PC-9 (cell line): ENCODE results near the gene SYNPR. TPM values are rescaled to one million over a fixed set of nuclear protein-coding genes. Genes with fewer than 3 reads are reported as not detected.

ENCODE experiments used
- BruUV-seq: library from RNA; stranded (reverse); fragments of 400-500 nt; replicated peaks from 2 replicates; lab custom pipeline; 2021; lab: Mats Ljungman, UMichigan
- CTCF ChIA-PET: fragments of 300-600 bp; sonication (Branson Sonifier 250); formaldehyde crosslinking; loops from one replicate; lab custom pipeline; 2022; ENCODE audit warnings: antibody characterized with exemption; lab: Charles Lee
- POLR2A ChIA-PET: fragments of 300-600 bp; sonication (Branson Sonifier 250); formaldehyde crosslinking; loops from one replicate; lab custom pipeline; 2022; ENCODE audit warnings: antibody characterized with exemption; ENCODE audit not compliant: unreplicated experiment; lab: Charles Lee
- DNase-seq, 2 experiments: peaks; one replicate each; pipeline versions ENCODE4 v3.0.0 to v3.0.0-alpha.2; 2015 to 2022; ENCODE audit warnings: mixed read lengths in 1 of 2
- H2AFZ ChIP-seq: fragments of 200-600 bp; sonication (generic); 2 replicates; pipeline ENCODE4 v1.8.1; 2017; ENCODE audit warnings: antibody characterized with exemption
- H3F3A ChIP-seq: fragments of 200-600 bp; sonication (generic); 2 replicates; pipeline ENCODE4 v1.8.1; 2017; ENCODE audit warnings: antibody characterized with exemption, mild to moderate bottlenecking, low read depth; ENCODE audit not compliant: insufficient read depth
- H3K27ac ChIP-seq: fragments of 200-600 bp; sonication (generic); 2 replicates; pipeline ENCODE4 v1.6.1; 2016; ENCODE audit warnings: mixed run types
- H3K27me3 ChIP-seq: fragments of 200-600 bp; sonication (generic); 2 replicates; pipeline ENCODE4 v1.6.1; 2016; ENCODE audit warnings: low read depth, mixed run types; ENCODE audit not compliant: insufficient read depth
- H3K36me3 ChIP-seq: fragments of 200-600 bp; sonication (generic); 2 replicates; pipeline ENCODE4 v1.6.1; 2016; ENCODE audit warnings: low read depth, mixed run types
- H3K4me1 ChIP-seq: fragments of 200-600 bp; sonication (generic); replicated peaks from 2 replicates; pipeline ENCODE4 v1.6.1; 2016; ENCODE audit warnings: mixed run types; ENCODE audit not compliant: insufficient read depth
- H3K4me2 ChIP-seq: fragments of 200-600 bp; sonication (generic); 2 replicates; pipeline ENCODE4 v1.6.1; 2017; ENCODE audit warnings: mixed run types
- H3K4me3 ChIP-seq: fragments of 200-600 bp; sonication (generic); 2 replicates; pipeline ENCODE4 v1.6.1; 2016; ENCODE audit warnings: mixed run types
- H3K79me2 ChIP-seq: fragments of 200-600 bp; sonication (generic); 2 replicates; pipeline ENCODE4 v1.6.1; 2017; ENCODE audit warnings: low read depth, mixed run types
- H3K9me2 ChIP-seq: fragments of 200-600 bp; sonication (generic); 2 replicates; pipeline ENCODE4 v1.8.1; 2017; ENCODE audit warnings: mild to moderate bottlenecking; ENCODE audit not compliant: insufficient read depth
- H3K9me3 ChIP-seq: fragments of 200-600 bp; sonication (generic); 2 replicates; pipeline ENCODE4 v1.8.1; 2016; ENCODE audit warnings: low read depth; ENCODE audit not compliant: insufficient read depth
- H4K20me1 ChIP-seq: fragments of 200-600 bp; sonication (generic); 2 replicates; pipeline ENCODE4 v1.8.1; 2017; ENCODE audit not compliant: insufficient read depth
- EZH2 ChIP-seq: fragments of 200-600 bp; sonication (generic); IDR thresholded peaks from 2 replicates; pipeline ENCODE4 v1.8.0; 2017; ENCODE audit warnings: antibody characterized with exemption, low read depth
- intact Hi-C: fragments of 100-400 bp; cut with micrococcal nuclease; formaldehyde crosslinking; loops from one replicate; pipeline ENCODE4 v1.10.0; 2022; ENCODE audit not compliant: unreplicated experiment
- total RNA-seq: library from RNA; stranded (reverse); gene quantifications from 2 replicates; pipeline ENCODE4 v1.2.3, GENCODE V29; 2021
- TF ChIP-seq, protein P1 (sequence below): fragments of 200-600 bp; sonication (generic); conservative IDR thresholded peaks from 2 replicates; pipeline ENCODE4 v1.6.1; 2017; ENCODE audit warnings: mixed run types, antibody characterized with exemption, mild to moderate bottlenecking, moderate library complexity

SYNPR gene
- total RNA-seq, 1 experiment from 2014 or later: not detected

DNA sequence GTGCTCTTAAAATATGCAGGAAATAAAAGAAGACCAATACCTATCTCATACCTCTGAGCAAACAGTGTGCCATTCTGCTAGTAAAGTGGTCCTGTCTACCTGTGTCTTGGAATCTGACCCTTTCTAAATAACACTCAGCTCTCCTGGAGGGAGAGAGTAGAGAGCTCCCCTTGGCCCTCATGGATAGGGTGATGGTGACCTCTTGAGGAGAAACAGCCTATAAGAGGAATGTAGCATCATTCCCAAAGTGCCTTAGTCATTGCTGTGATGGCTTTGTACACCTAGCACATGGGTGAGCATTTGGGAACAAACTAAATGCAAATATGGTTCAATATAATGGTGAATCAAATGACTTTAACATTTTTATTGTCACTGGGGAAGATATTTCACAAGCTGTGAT, 384.4 kb downstream of the SYNPR start:
- Histone ChIP-seq H3K9me2 (no peaks in the 10 kb centered on the region), H3K36me3 (no peaks in the 10 kb centered on the region), H3F3A (no peaks in the 10 kb centered on the region), H2AFZ (no peak overlapping the region), H3K79me2 (no peaks in the 10 kb centered on the region), H3K4me2 (no peak overlapping the region), H3K9me3 (no peaks in the 10 kb centered on the region), H3K4me1 (no peaks in the 10 kb centered on the region), H3K27me3 (no peaks in the 10 kb centered on the region), H3K4me3 (no peak overlapping the region), H3K27ac (no peak overlapping the region), H4K20me1 (no peaks in the 10 kb centered on the region)
- no TSS peak for BruUV-seq
- POLR2A ChIA-PET: no interaction called here
- DNase-seq: no peak
- no peak for TF ChIP-seq EZH2
- TF ChIP-seq, protein P1, sequence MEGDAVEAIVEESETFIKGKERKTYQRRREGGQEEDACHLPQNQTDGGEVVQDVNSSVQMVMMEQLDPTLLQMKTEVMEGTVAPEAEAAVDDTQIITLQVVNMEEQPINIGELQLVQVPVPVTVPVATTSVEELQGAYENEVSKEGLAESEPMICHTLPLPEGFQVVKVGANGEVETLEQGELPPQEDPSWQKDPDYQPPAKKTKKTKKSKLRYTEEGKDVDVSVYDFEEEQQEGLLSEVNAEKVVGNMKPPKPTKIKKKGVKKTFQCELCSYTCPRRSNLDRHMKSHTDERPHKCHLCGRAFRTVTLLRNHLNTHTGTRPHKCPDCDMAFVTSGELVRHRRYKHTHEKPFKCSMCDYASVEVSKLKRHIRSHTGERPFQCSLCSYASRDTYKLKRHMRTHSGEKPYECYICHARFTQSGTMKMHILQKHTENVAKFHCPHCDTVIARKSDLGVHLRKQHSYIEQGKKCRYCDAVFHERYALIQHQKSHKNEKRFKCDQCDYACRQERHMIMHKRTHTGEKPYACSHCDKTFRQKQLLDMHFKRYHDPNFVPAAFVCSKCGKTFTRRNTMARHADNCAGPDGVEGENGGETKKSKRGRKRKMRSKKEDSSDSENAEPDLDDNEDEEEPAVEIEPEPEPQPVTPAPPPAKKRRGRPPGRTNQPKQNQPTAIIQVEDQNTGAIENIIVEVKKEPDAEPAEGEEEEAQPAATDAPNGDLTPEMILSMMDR: 0 out of 2 replicates have a peak, but pooled peaks have one; percentile 14
- CTCF ChIA-PET: no interaction called here
- intact Hi-C loops: no loop called here
